ENCODE measurements around the gene OR10A2.
"Not testable (repeated sequence)": the region's sequence is repeated elsewhere in the genome, so short reads cannot be mapped to it uniquely, and the experiment has no call there.

The OR10A2 gene

GRCh38 chr11:6888830-6889229, 26.0 kb downstream of the OR10A2 start:
- no peak for DNase-seq

- DNase-seq, result no peak
Measured at GRCh38 chr11:6889835-6890234, 27.0 kb downstream of the OR10A2 start.

- DNase-seq, result no peak
Measured at GRCh38 chr11:6892400-6892799, 29.5 kb downstream of the OR10A2 start, which contains the start of gene OR2D2. OR2D2 (minus strand) TSS chr11:6892500; CDS start chr11:6892500, 0 bp downstream.

- no peak for DNase-seq
Measured at GRCh38 chr11:6894097-6894496, 31.2 kb downstream of the OR10A2 start.

GRCh38 chr11:6895010-6895409, 32.2 kb downstream of the OR10A2 start:
- no peak for DNase-seq

- DNase-seq, result no peak
Measured at GRCh38 chr11:6898911-6899310, 36.1 kb downstream of the OR10A2 start.

- DNase-seq, result no peak
Measured at GRCh38 chr11:6900327-6900999, 37.6 kb downstream of the OR10A2 start.

GRCh38 chr11:6904804-6905203, 41.9 kb downstream of the OR10A2 start:
- DNase-seq, result not testable (repeated sequence)

GRCh38 chr11:6911378-6911777, 48.5 kb downstream of the OR10A2 start:
- DNase-seq, result no peak

- no peak for DNase-seq
Measured at GRCh38 chr11:6911948-6912347, 49.1 kb downstream of the OR10A2 start.

- DNase-seq, result no peak
Measured at GRCh38 chr11:6919698-6920097, 56.8 kb downstream of the OR10A2 start.

GRCh38 chr11:6920702-6921101, 57.8 kb downstream of the OR10A2 start, which contains the start of gene OR2D3:
OR2D3 (plus strand) TSS chr11:6921002; CDS start chr11:6921002, 0 bp downstream.
- DNase-seq, result no peak
